Activated CD8-positive, alpha-beta T cell treated with anti-CD3 and anti-CD28 coated beads for 36 hours (primary cell): ENCODE measurements around the gene AK8. TPM values are rescaled to one million over a fixed set of nuclear protein-coding genes. Genes with fewer than 3 reads are reported as not detected.

Experiments
- ATAC-seq: fragments of 200-7000 bp; cut with Tn5 transposase; one replicate; pipeline ENCODE4 v1.10.0; 2021; ENCODE audit warnings: mild to moderate bottlenecking, moderate library complexity
- CTCF ChIA-PET: fragments of 350-600 bp; sonication (Branson Sonifier 250); formaldehyde crosslinking; loops from one replicate; lab custom pipeline; 2021; ENCODE audit warnings: antibody characterized with exemption; lab: Charles Lee
- POLR2A ChIA-PET: fragments of 350-600 bp; sonication (Branson Sonifier 250); formaldehyde crosslinking; loops from one replicate; lab custom pipeline; 2021; ENCODE audit warnings: antibody characterized with exemption; lab: Charles Lee
- DNase-seq: peaks from one replicate; pipeline ENCODE4 v3.0.0-alpha.2; 2020
- H3K27ac Mint-ChIP-seq: one replicate; pipeline ENCODE4 v1.8.0; 2021; ENCODE audit warnings: mild to moderate bottlenecking, mixed read lengths
- H3K27me3 Mint-ChIP-seq: one replicate; pipeline ENCODE4 v1.8.0; 2021; ENCODE audit warnings: mixed read lengths
- H3K36me3 Mint-ChIP-seq: one replicate; pipeline ENCODE4 v1.8.0; 2021; ENCODE audit warnings: low read depth, mixed read lengths
- H3K4me1 Mint-ChIP-seq: one replicate; pipeline ENCODE4 v1.8.0; 2021; ENCODE audit warnings: low read depth, mixed read lengths
- H3K4me3 Mint-ChIP-seq: one replicate; pipeline ENCODE4 v1.8.0; 2021; ENCODE audit warnings: mild to moderate bottlenecking, moderate library complexity, mixed read lengths
- H3K9me3 Mint-ChIP-seq: one replicate; pipeline ENCODE4 v1.8.0; 2021; ENCODE audit warnings: mixed read lengths
- CTCF ChIP-seq: fragments of 200-600 bp; IDR thresholded peaks from one replicate; pipeline ENCODE4 v1.8.0; 2022; ENCODE audit warnings: antibody characterized with exemption, mild to moderate bottlenecking
- intact Hi-C: fragments of 100-400 bp; cut with micrococcal nuclease; formaldehyde crosslinking; loops from one replicate; pipeline ENCODE4 v1.10.0; 2022
- total RNA-seq, 2 experiments: library from RNA; stranded (reverse); gene quantifications; one replicate each; pipeline ENCODE4 v1.2.3, GENCODE V29; 2021

The AK8 gene
- total RNA-seq, 2 experiments from 2014 or later: not detected

- POLR2A ChIA-PET: interaction anchor here (1.5 kb wide), 1 partner anchor 13 kb away, joined by 3 read pairs; no protein-coding TSS in a partner anchor
- peaks cover 29% of the 10 kb centered on the region for H3K27me3 Mint-ChIP-seq
- no peaks in the 10 kb centered on the region for H3K9me3 Mint-ChIP-seq
- no peak for ATAC-seq
- peaks cover 2% of the 10 kb centered on the region for H3K4me1 Mint-ChIP-seq
- H3K4me3 Mint-ChIP-seq: no peak overlapping the region
- TF ChIP-seq CTCF: no peak
- no peak overlapping the region for H3K27ac Mint-ChIP-seq
- DNase-seq: no peak
- intact Hi-C loops: loop anchor here (10.0 kb wide), 1 partner anchor 302 kb away; no protein-coding TSS in a partner anchor
- CTCF ChIA-PET: interaction anchor here (1.0 kb wide), 1 partner anchor 15 kb away, joined by 3 read pairs; no protein-coding TSS in a partner anchor
- H3K36me3 Mint-ChIP-seq: no peaks in the 10 kb centered on the region
Observed at GRCh38 chr9:132806723-132807421, 71.2 kb downstream of the AK8 start.

GRCh38 chr9:132806306-132806705 lies 71.8 kb downstream of the AK8 start:
- TF ChIP-seq CTCF: no peak
- ChIA-PET POLR2A (interaction anchor here (0.6 to 1.5 kb wide), 2 partner anchors 14 to 61 kb away, joined by 3 read pairs; no protein-coding TSS in a partner anchor), CTCF (interaction anchor here (1.0 kb wide), 1 partner anchor 14 kb away, joined by 3 read pairs; no protein-coding TSS in a partner anchor)
- ATAC-seq: no peak
- no peak overlapping the region for H3K4me3 Mint-ChIP-seq
- peaks cover 29% of the 10 kb centered on the region for H3K27me3 Mint-ChIP-seq
- no peak overlapping the region for H3K27ac Mint-ChIP-seq
- no peak for DNase-seq
- no peaks in the 10 kb centered on the region for H3K36me3 Mint-ChIP-seq
- intact Hi-C loops: loop anchor here (10.0 kb wide), 1 partner anchor 302 kb away; no protein-coding TSS in a partner anchor
- H3K9me3 Mint-ChIP-seq: no peaks in the 10 kb centered on the region
- H3K4me1 Mint-ChIP-seq: peaks cover 2% of the 10 kb centered on the region

DNA sequence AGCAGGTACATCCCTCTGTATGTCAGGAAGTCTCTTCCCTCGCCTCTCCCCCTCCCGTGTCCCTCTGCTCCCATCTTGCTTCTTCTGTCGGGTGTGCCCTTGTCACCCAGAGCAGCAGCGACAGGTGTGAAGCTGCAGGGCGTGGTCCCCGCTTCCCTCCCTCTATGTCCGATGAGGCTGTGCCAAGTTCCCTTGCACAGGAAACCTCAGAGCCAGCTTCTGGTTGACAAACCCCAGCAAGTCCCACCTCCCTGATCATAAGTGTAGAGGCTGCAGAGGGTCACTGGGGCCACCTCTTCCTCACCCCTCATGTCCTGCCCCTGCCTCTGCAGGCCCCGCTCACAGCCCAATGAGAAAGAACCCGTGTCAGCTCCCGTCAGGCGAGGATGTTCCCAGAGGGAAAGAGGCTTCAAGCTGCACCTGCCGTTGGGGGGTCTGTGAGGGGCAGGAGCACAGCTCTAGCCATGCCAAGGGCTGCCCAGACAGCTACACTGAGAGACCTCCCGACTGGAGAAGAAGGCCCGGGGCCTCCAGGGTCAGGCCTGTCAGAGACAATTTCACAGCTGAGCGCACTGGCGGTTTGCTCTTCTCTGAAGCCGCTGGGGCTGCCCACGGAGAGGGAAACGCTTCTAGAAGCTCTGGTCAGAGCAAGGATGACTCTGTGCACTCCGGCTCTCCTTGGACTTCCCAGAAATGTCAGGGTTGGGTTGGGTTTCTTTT lies 73.3 kb downstream of the AK8 start:
- no peak for ATAC-seq
- no peaks in the 10 kb centered on the region for H3K9me3 Mint-ChIP-seq
- TF ChIP-seq CTCF: no peak
- no peak overlapping the region for H3K4me3 Mint-ChIP-seq
- peaks cover 2% of the 10 kb centered on the region for H3K4me1 Mint-ChIP-seq
- no peak for DNase-seq
- peaks cover 21% of the 10 kb centered on the region for H3K27me3 Mint-ChIP-seq
- CTCF ChIA-PET: no interaction called here
- intact Hi-C loops: loop anchor here (10.0 kb wide), 1 partner anchor 300 kb away; no protein-coding TSS in a partner anchor
- POLR2A ChIA-PET: no interaction called here
- H3K27ac Mint-ChIP-seq: no peak overlapping the region
- no peaks in the 10 kb centered on the region for H3K36me3 Mint-ChIP-seq

GRCh38 chr9:132802121-132802795 lies 75.8 kb downstream of the AK8 start:
- H3K36me3 Mint-ChIP-seq: no peaks in the 10 kb centered on the region
- ChIA-PET CTCF (interaction anchor here (0.8 to 1.5 kb wide), 3 partner anchors 13 to 295 kb away, joined by 3 to 4 read pairs (median 3); no protein-coding TSS in a partner anchor), POLR2A (interaction anchor here (0.7 to 1.0 kb wide), 2 partner anchors 33 to 398 kb away, joined by 3 to 4 read pairs; no protein-coding TSS in a partner anchor)

More at GRCh38 chr9:132802121-132802795, 75.8 kb downstream of the AK8 start:
- Mint-ChIP-seq H3K27me3 (peaks cover 16% of the 10 kb centered on the region), H3K4me1 (peaks cover 2% of the 10 kb centered on the region), H3K4me3 (no peak overlapping the region), H3K9me3 (no peaks in the 10 kb centered on the region), H3K27ac (no peak overlapping the region)
- ATAC-seq: no peak
- no peak for DNase-seq
- no peak for TF ChIP-seq CTCF
- intact Hi-C loops: loop anchor here (10.0 kb wide), 1 partner anchor 297 kb away; no protein-coding TSS in a partner anchor
